GM13976 (cell line): ENCODE measurements around the gene SSPN.

Experiments used
- DNase-seq: peaks from one replicate; pipeline ENCODE4 v3.0.0; 2012; ENCODE audit warnings: low spot score
- CTCF ChIP-seq: IDR thresholded peaks from 2 replicates; pipeline ENCODE4 v1.5.1; 2012; ENCODE audit warnings: borderline replicate concordance, mild to moderate bottlenecking; ENCODE audit not compliant: insufficient read depth; ENCODE audit errors: extremely low read depth, missing control alignments, control extremely low read depth
- in situ Hi-C: fragments of 300-500 bp; cut with MboI; formaldehyde crosslinking; loops from one replicate; pipeline ENCODE4 v1.12.0; 2022; ENCODE audit warnings: low sequenced_read_pairs, mixed read lengths, inconsistent platforms; ENCODE audit not compliant: unreplicated experiment

Gene SSPN

GRCh38 chr12:26195641-26196420 lies 458 bp downstream of the SSPN start:
- TF ChIP-seq CTCF, result no peak
- DNase-seq, result peak; percentile 48
- in situ Hi-C loops, result no loop called here

DNA sequence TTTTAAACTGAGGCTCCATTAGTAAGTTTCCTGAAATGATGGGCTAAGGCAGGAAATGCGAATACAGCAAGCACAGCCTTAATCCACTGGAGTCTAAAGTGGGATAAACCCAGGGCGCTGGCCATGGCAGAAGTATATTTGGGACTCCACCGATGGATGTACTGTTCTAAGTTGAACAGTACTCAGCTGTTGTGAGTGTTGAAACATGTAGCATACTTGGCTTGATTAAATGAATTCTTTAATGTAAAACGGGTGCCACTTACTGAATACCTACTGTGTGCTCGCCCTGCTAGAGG lies 996 bp downstream of the SSPN start:
- no peak for TF ChIP-seq CTCF
- DNase-seq, result no peak
- in situ Hi-C loops, result no loop called here

- no peak for DNase-seq
- no peak for TF ChIP-seq CTCF
- in situ Hi-C loops, result no loop called here
Observed at GRCh38 chr12:26197832-26198231, 2.5 kb downstream of the SSPN start.

GRCh38 chr12:26198742-26199141 lies 3.4 kb downstream of the SSPN start:
- DNase-seq, result no peak
- in situ Hi-C loops, result no loop called here
- TF ChIP-seq CTCF, result no peak

- no peak for TF ChIP-seq CTCF
- in situ Hi-C loops, result no loop called here
- DNase-seq, result no peak
Observed at GRCh38 chr12:26203167-26203780, 7.9 kb downstream of the SSPN start.

- DNase-seq, result no peak
- TF ChIP-seq CTCF, result no peak
- in situ Hi-C loops, result no loop called here
Observed at GRCh38 chr12:26204612-26205289, 9.4 kb downstream of the SSPN start.
